ENCODE data around the gene POC1A. TPM values are rescaled to one million over a fixed set of nuclear protein-coding genes. Genes with fewer than 3 reads are reported as not detected.

POC1A gene
- polyA plus RNA-seq, 1 donor from 2014 or later = 1.3 TPM

DNA sequence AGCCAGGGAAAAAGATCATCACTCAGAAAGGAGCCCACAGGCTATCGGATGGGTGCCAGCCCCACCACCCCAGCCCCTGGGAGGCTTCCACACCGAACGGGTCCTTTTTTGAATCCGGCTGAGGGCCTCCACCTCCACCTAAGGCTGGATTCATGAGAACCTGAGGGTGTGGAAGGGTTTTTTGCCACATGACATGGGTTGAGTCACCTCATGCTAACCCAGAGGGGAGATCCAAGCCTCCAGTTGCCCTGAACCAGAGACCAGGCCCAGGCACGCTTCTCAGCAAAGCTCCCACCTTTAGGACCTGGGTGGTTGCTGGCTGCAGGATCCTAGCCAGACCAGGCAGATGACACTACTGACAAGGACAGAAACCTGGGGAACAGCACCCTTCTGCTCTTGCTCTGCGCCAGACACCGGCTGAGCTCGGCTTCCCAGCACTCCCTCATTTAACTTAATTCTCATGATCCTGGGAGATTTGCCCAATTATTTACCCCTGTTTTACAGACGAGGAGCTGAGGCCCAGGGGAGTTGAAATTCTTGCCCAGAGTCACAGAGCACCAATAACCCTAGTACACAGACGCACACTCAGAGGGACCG is 123.4 kb downstream of the POC1A start:
- Histone ChIP-seq H2AFZ (ENCODE audit: low read depth, low read length) (no peak overlapping the region), H3K36me3 (ENCODE audit: insufficient read depth, low read length) (no peaks in the 10 kb centered on the region), H3K9me2 (ENCODE audit: insufficient read depth, low read length) (no peaks in the 10 kb centered on the region), H3K4me3 (ENCODE audit: low read length) (no peak overlapping the region), H3K27me3 (ENCODE audit: insufficient read depth, low read depth, low read length) (no peaks in the 10 kb centered on the region), H3F3A (ENCODE audit: insufficient read depth, low read length, poor library complexity, severe bottlenecking) (no peaks in the 10 kb centered on the region), H3K4me2 (ENCODE audit: low read length) (no peak overlapping the region), H3K9me3 (ENCODE audit: low read length) (no peaks in the 10 kb centered on the region), H3K79me2 (replicated peaks; ENCODE audit: insufficient read depth, low read length) (no peaks in the 10 kb centered on the region), H3K27ac (ENCODE audit: low read length) (no peak overlapping the region), H4K20me1 (ENCODE audit: insufficient read depth) (no peaks in the 10 kb centered on the region), H3K9ac (ENCODE audit: low read length) (no peak overlapping the region)
- no peak for TF ChIP-seq MXI1 (conservative IDR thresholded peaks at IDR 0.05; ENCODE audit: poor library complexity, severe bottlenecking)
- TF ChIP-seq, protein P1, sequence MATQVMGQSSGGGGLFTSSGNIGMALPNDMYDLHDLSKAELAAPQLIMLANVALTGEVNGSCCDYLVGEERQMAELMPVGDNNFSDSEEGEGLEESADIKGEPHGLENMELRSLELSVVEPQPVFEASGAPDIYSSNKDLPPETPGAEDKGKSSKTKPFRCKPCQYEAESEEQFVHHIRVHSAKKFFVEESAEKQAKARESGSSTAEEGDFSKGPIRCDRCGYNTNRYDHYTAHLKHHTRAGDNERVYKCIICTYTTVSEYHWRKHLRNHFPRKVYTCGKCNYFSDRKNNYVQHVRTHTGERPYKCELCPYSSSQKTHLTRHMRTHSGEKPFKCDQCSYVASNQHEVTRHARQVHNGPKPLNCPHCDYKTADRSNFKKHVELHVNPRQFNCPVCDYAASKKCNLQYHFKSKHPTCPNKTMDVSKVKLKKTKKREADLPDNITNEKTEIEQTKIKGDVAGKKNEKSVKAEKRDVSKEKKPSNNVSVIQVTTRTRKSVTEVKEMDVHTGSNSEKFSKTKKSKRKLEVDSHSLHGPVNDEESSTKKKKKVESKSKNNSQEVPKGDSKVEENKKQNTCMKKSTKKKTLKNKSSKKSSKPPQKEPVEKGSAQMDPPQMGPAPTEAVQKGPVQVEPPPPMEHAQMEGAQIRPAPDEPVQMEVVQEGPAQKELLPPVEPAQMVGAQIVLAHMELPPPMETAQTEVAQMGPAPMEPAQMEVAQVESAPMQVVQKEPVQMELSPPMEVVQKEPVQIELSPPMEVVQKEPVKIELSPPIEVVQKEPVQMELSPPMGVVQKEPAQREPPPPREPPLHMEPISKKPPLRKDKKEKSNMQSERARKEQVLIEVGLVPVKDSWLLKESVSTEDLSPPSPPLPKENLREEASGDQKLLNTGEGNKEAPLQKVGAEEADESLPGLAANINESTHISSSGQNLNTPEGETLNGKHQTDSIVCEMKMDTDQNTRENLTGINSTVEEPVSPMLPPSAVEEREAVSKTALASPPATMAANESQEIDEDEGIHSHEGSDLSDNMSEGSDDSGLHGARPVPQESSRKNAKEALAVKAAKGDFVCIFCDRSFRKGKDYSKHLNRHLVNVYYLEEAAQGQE (IDR thresholded peaks at IDR 0.05; ENCODE audit: borderline replicate concordance) = no peak
- TF ChIP-seq EZH2 (IDR thresholded peaks at IDR 0.05; ENCODE audit: borderline replicate concordance, insufficient read depth, low read length, poor library complexity, severe bottlenecking) = no peak
- no peak for TF ChIP-seq TAF1 (IDR thresholded peaks at IDR 0.05; ENCODE audit: low read depth)
- no peak for TF ChIP-seq SMC3 (conservative IDR thresholded peaks at IDR 0.05; ENCODE audit: poor library complexity)

- Histone ChIP-seq H3K4me2 (ENCODE audit: low read length) (no peak overlapping the region), H4K20me1 (ENCODE audit: insufficient read depth) (no peaks in the 10 kb centered on the region), H2AFZ (ENCODE audit: low read depth, low read length) (no peak overlapping the region), H3K9me2 (ENCODE audit: insufficient read depth, low read length) (no peaks in the 10 kb centered on the region), H3F3A (ENCODE audit: insufficient read depth, low read length, poor library complexity, severe bottlenecking) (no peaks in the 10 kb centered on the region), H3K36me3 (ENCODE audit: insufficient read depth, low read length) (no peaks in the 10 kb centered on the region), H3K9ac (ENCODE audit: low read length) (no peak overlapping the region), H3K27me3 (ENCODE audit: insufficient read depth, low read depth, low read length) (no peaks in the 10 kb centered on the region), H3K79me2 (replicated peaks; ENCODE audit: insufficient read depth, low read length) (no peaks in the 10 kb centered on the region), H3K27ac (ENCODE audit: low read length) (no peak overlapping the region), H3K4me3 (ENCODE audit: low read length) (no peak overlapping the region), H3K9me3 (ENCODE audit: low read length) (no peaks in the 10 kb centered on the region)
- no peak for TF ChIP-seq RAD21 (conservative IDR thresholded peaks at IDR 0.05)
- no peak for TF ChIP-seq TAF1 (IDR thresholded peaks at IDR 0.05; ENCODE audit: low read depth)
- TF ChIP-seq EP300 (conservative IDR thresholded peaks at IDR 0.05; ENCODE audit: poor library complexity, severe bottlenecking) = no peak
- no peak for TF ChIP-seq MXI1 (conservative IDR thresholded peaks at IDR 0.05; ENCODE audit: poor library complexity, severe bottlenecking)
Observed at GRCh38 chr3:52029535-52029934, 124.7 kb downstream of the POC1A start.

DNA sequence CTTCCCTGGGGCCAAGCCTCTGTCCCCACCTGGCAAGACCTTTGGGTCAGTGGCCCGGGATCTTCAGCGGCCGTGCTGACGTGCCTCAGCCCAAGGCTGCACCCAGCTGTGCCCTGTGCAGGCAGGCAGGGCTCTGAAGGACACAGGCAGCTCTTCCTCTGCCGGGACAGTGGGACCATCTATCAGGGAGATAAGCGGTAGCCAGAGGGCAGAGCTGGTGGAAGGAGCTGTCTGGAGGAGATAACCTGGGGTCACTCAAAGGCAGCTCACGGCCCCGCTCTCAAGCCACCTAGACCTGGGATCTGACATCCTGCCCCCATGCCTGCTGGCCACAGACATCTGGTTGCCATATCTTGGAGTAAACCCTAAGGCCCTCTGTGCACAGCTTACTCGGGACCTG is 125.2 kb downstream of the POC1A start:
- Histone ChIP-seq H3K4me2 (ENCODE audit: low read length) (no peak overlapping the region), H3K9me2 (ENCODE audit: insufficient read depth, low read length) (no peaks in the 10 kb centered on the region), H3K27ac (ENCODE audit: low read length) (no peak overlapping the region), H3K4me3 (ENCODE audit: low read length) (no peak overlapping the region), H4K20me1 (ENCODE audit: insufficient read depth) (no peaks in the 10 kb centered on the region), H3K36me3 (ENCODE audit: insufficient read depth, low read length) (no peaks in the 10 kb centered on the region), H3K27me3 (ENCODE audit: insufficient read depth, low read depth, low read length) (no peaks in the 10 kb centered on the region), H3K9ac (ENCODE audit: low read length) (no peak overlapping the region), H2AFZ (ENCODE audit: low read depth, low read length) (no peak overlapping the region), H3K79me2 (replicated peaks; ENCODE audit: insufficient read depth, low read length) (no peaks in the 10 kb centered on the region), H3K9me3 (ENCODE audit: low read length) (no peaks in the 10 kb centered on the region), H3F3A (ENCODE audit: insufficient read depth, low read length, poor library complexity, severe bottlenecking) (no peaks in the 10 kb centered on the region)
- TF ChIP-seq MXI1 (conservative IDR thresholded peaks at IDR 0.05; ENCODE audit: poor library complexity, severe bottlenecking) = no peak
- TF ChIP-seq RAD21 (conservative IDR thresholded peaks at IDR 0.05) = no peak
- TF ChIP-seq EP300 (conservative IDR thresholded peaks at IDR 0.05; ENCODE audit: poor library complexity, severe bottlenecking) = no peak
- no peak for TF ChIP-seq POLR2AphosphoS5 (IDR thresholded peaks at IDR 0.05)
- TF ChIP-seq, protein P1 (IDR thresholded peaks at IDR 0.05; ENCODE audit: borderline replicate concordance) = no peak
- TF ChIP-seq EZH2 (IDR thresholded peaks at IDR 0.05; ENCODE audit: borderline replicate concordance, insufficient read depth, low read length, poor library complexity, severe bottlenecking) = no peak
- TF ChIP-seq TAF1 (IDR thresholded peaks at IDR 0.05; ENCODE audit: low read depth) = no peak
- TF ChIP-seq SMC3 (conservative IDR thresholded peaks at IDR 0.05; ENCODE audit: poor library complexity) = no peak
- TF ChIP-seq, protein P2, sequence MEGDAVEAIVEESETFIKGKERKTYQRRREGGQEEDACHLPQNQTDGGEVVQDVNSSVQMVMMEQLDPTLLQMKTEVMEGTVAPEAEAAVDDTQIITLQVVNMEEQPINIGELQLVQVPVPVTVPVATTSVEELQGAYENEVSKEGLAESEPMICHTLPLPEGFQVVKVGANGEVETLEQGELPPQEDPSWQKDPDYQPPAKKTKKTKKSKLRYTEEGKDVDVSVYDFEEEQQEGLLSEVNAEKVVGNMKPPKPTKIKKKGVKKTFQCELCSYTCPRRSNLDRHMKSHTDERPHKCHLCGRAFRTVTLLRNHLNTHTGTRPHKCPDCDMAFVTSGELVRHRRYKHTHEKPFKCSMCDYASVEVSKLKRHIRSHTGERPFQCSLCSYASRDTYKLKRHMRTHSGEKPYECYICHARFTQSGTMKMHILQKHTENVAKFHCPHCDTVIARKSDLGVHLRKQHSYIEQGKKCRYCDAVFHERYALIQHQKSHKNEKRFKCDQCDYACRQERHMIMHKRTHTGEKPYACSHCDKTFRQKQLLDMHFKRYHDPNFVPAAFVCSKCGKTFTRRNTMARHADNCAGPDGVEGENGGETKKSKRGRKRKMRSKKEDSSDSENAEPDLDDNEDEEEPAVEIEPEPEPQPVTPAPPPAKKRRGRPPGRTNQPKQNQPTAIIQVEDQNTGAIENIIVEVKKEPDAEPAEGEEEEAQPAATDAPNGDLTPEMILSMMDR (IDR thresholded peaks at IDR 0.05; ENCODE audit: poor library complexity, severe bottlenecking) = no peak

Data from neural cell (in vitro differentiated cells).